HEK293 (cell line): ENCODE measurements around the gene MYO5B.

Source experiments
- CTCF ChIA-PET: fragments of 350-600 bp; formaldehyde crosslinking; extraction: SDS; loops from one replicate; lab custom pipeline; 2021; ENCODE audit warnings: antibody characterized with exemption; lab: Yijun Ruan, JAX
- POLR2A ChIA-PET: fragments of 300-600 bp; formaldehyde crosslinking; extraction: SDS; loops from one replicate; lab custom pipeline; 2020; ENCODE audit warnings: antibody characterized with exemption, inconsistent platforms; lab: Yijun Ruan, JAX
- H3K27ac ChIP-seq: fragments of 200-500 bp; sonication (Bioruptor generic); 2 replicates; pipeline ENCODE4 v1.5.1; 2014; ENCODE audit warnings: low read depth, low read length, control low read depth, inconsistent platforms; ENCODE audit errors: extremely low read depth
- H3K36me3 ChIP-seq, 2 experiments: fragments of 200-500 bp in 1 of 2; sonication (Bioruptor generic) in 1 of 2; 1 replicate in 1 of 2; 2 replicates in 1 of 2; pipeline ENCODE4 v1.5.1; 2014 to 2017; ENCODE audit warnings: inconsistent platforms in 2 of 2, low read length in 2 of 2; ENCODE audit not compliant: control insufficient read depth in 2 of 2, insufficient read depth in 1 of 2
- H3K4me1 ChIP-seq: fragments of 200-500 bp; sonication (Bioruptor generic); 2 replicates; pipeline ENCODE4 v1.5.1; 2014; ENCODE audit warnings: mild to moderate bottlenecking, low read length, inconsistent platforms; ENCODE audit not compliant: control insufficient read depth, insufficient read depth
- H3K4me3 ChIP-seq: 2 replicates; pipeline ENCODE4 v1.5.1; 2011; ENCODE audit warnings: low read depth, mild to moderate bottlenecking, control low read depth, low read length, moderate library complexity
- H3K9me3 ChIP-seq: fragments of 200-500 bp; sonication (Bioruptor generic); 2 replicates; pipeline ENCODE4 v1.5.1; 2014; ENCODE audit warnings: low read depth, low read length, inconsistent platforms; ENCODE audit not compliant: control insufficient read depth, insufficient read depth
- BCL11B ChIP-seq: fragments of 450-650 bp; formaldehyde crosslinking; IDR thresholded peaks from 2 replicates; pipeline ENCODE4 v1.5.1; 2016; ENCODE audit warnings: low read depth, missing biosample characterization, missing genetic modification characterization
- CTCF ChIP-seq: fragments of 450-650 bp; formaldehyde crosslinking; IDR thresholded peaks from 2 replicates; pipeline ENCODE4 v1.5.1; 2016; ENCODE audit warnings: missing biosample characterization, missing genetic modification characterization
- GFI1B ChIP-seq: fragments of 450-650 bp; formaldehyde crosslinking; IDR thresholded peaks from 2 replicates; pipeline ENCODE4 v1.5.1; 2016; ENCODE audit warnings: missing biosample characterization, missing genetic modification characterization
- GLI4 ChIP-seq: fragments of 450-650 bp; formaldehyde crosslinking; IDR thresholded peaks from 2 replicates; pipeline ENCODE4 v1.5.1; 2016; ENCODE audit warnings: missing biosample characterization, missing genetic modification characterization
- KLF1 ChIP-seq: fragments of 450-650 bp; formaldehyde crosslinking; IDR thresholded peaks from 2 replicates; pipeline ENCODE4 v1.5.1; 2016; ENCODE audit warnings: missing biosample characterization, missing genetic modification characterization
- KLF10 ChIP-seq: fragments of 450-650 bp; IDR thresholded peaks from 2 replicates; pipeline ENCODE4 v1.5.1; 2018; ENCODE audit warnings: missing biosample characterization, mild to moderate bottlenecking, missing genetic modification characterization
- PBX3 ChIP-seq: sonication (generic); formaldehyde crosslinking; IDR thresholded peaks from 2 replicates; pipeline ENCODE4 v1.8.1; 2022; ENCODE audit warnings: mild to moderate bottlenecking, moderate library complexity, missing genetic modification reagents
- PRDM10 ChIP-seq: fragments of 450-650 bp; formaldehyde crosslinking; IDR thresholded peaks from 2 replicates; pipeline ENCODE4 v1.5.1; 2016; ENCODE audit warnings: missing biosample characterization, missing genetic modification characterization
- SP3 ChIP-seq: fragments of 450-650 bp; formaldehyde crosslinking; IDR thresholded peaks from 2 replicates; pipeline ENCODE4 v1.5.1; 2016; ENCODE audit warnings: missing biosample characterization, missing genetic modification characterization
- SP7 ChIP-seq: fragments of 450-650 bp; formaldehyde crosslinking; IDR thresholded peaks from 2 replicates; pipeline ENCODE4 v1.5.1; 2016; ENCODE audit warnings: missing biosample characterization, missing genetic modification characterization
- ZIC2 ChIP-seq: fragments of 450-650 bp; formaldehyde crosslinking; IDR thresholded peaks from 2 replicates; pipeline ENCODE4 v1.5.1; 2016; ENCODE audit warnings: missing biosample characterization, missing genetic modification characterization
- ZNF114 ChIP-seq: fragments of 450-650 bp; formaldehyde crosslinking; IDR thresholded peaks from 2 replicates; pipeline ENCODE4 v1.5.0; 2017; ENCODE audit warnings: missing biosample characterization, missing genetic modification characterization
- ZNF132 ChIP-seq: fragments of 450-650 bp; formaldehyde crosslinking; IDR thresholded peaks from 2 replicates; pipeline ENCODE4 v1.5.1; 2017; ENCODE audit warnings: missing biosample characterization, missing genetic modification characterization, borderline replicate concordance
- ZNF133 ChIP-seq: fragments of 450-650 bp; formaldehyde crosslinking; IDR thresholded peaks from 2 replicates; pipeline ENCODE4 v1.5.1; 2016; ENCODE audit warnings: missing biosample characterization, missing genetic modification characterization
- ZNF146 ChIP-seq: fragments of 450-650 bp; formaldehyde crosslinking; IDR thresholded peaks from 2 replicates; pipeline ENCODE4 v1.5.1; 2016; ENCODE audit warnings: missing biosample characterization, missing genetic modification characterization
- ZNF221 ChIP-seq: fragments of 450-650 bp; formaldehyde crosslinking; IDR thresholded peaks from 2 replicates; pipeline ENCODE4 v1.5.1; 2017; ENCODE audit warnings: missing biosample characterization, missing genetic modification characterization, borderline replicate concordance
- ZNF292 ChIP-seq: fragments of 450-650 bp; formaldehyde crosslinking; IDR thresholded peaks from 2 replicates; pipeline ENCODE4 v1.5.1; 2016; ENCODE audit warnings: low read depth, missing biosample characterization, missing genetic modification characterization, borderline replicate concordance
- ZNF394 ChIP-seq: fragments of 450-650 bp; formaldehyde crosslinking; IDR thresholded peaks from 2 replicates; pipeline ENCODE4 v1.5.1; 2016; ENCODE audit warnings: missing biosample characterization, missing genetic modification characterization, mild to moderate bottlenecking, moderate library complexity, borderline replicate concordance
- ZNF488 ChIP-seq: fragments of 450-650 bp; formaldehyde crosslinking; IDR thresholded peaks from 2 replicates; pipeline ENCODE4 v1.5.1; 2016; ENCODE audit warnings: missing biosample characterization, missing genetic modification characterization
- ZNF544 ChIP-seq: fragments of 450-650 bp; formaldehyde crosslinking; IDR thresholded peaks from 2 replicates; pipeline ENCODE4 v1.5.0; 2017; ENCODE audit warnings: missing biosample characterization, missing genetic modification characterization
- ZNF555 ChIP-seq: fragments of 450-650 bp; formaldehyde crosslinking; conservative IDR thresholded peaks from 2 replicates; pipeline ENCODE4 v1.5.1; 2017; ENCODE audit warnings: missing biosample characterization, mild to moderate bottlenecking, missing genetic modification characterization, inconsistent platforms
- ZNF664 ChIP-seq: fragments of 450-650 bp; formaldehyde crosslinking; IDR thresholded peaks from 2 replicates; pipeline ENCODE4 v1.5.1; 2016; ENCODE audit warnings: missing biosample characterization, missing genetic modification characterization
- ZNF776 ChIP-seq: fragments of 450-650 bp; formaldehyde crosslinking; IDR thresholded peaks from 2 replicates; pipeline ENCODE4 v1.5.0; 2017; ENCODE audit warnings: missing biosample characterization, missing genetic modification characterization, borderline replicate concordance
- ZNF785 ChIP-seq: fragments of 450-650 bp; formaldehyde crosslinking; IDR thresholded peaks from 2 replicates; pipeline ENCODE4 v1.5.1; 2016; ENCODE audit warnings: missing biosample characterization, missing genetic modification characterization

The MYO5B gene

GRCh38 chr18:50138181-50139064 is 56.5 kb downstream of the MYO5B start:
- POLR2A ChIA-PET, result no interaction called here
- H3K36me3 ChIP-seq, result no peaks in the 10 kb centered on the region
- CTCF ChIA-PET, result no interaction called here

GRCh38 chr18:50135903-50136302 is 59.0 kb downstream of the MYO5B start:
- ChIA-PET POLR2A (no interaction called here), CTCF (interaction anchor here (1.0 kb wide), 1 partner anchor 59 kb away, joined by 3 read pairs; the partner anchor contains the start of gene MYO5B)
- no peak overlapping the region for H3K4me3 ChIP-seq
- H3K4me1 ChIP-seq, result peaks cover 3% of the 10 kb centered on the region; the same call in 1 of the 2 replicates
- H3K27ac ChIP-seq, result no peak overlapping the region
- H3K9me3 ChIP-seq, result no peaks in the 10 kb centered on the region
- no peaks in the 10 kb centered on the region for H3K36me3 ChIP-seq
- TF ChIP-seq PBX3 (CRISPR knock-in tag) (no peak), ZNF664 (no peak), ZNF146 (tag by site-specific recombination) (no peak), ZNF221 (tag by site-specific recombination) (no peak), KLF1 (tag by site-specific recombination) (no peak), KLF10 (tag by site-specific recombination) (no peak), ZNF394 (tag by site-specific recombination) (no peak), BCL11B (tag by site-specific recombination) (no peak), GFI1B (tag by site-specific recombination) (no peak), SP3 (no peak), ZNF114 (tag by site-specific recombination) (no peak), CTCF (tag by site-specific recombination) (no peak), ZNF132 (tag by site-specific recombination) (no peak), ZIC2 (no peak), ZNF785 (tag by site-specific recombination) (no peak), ZNF133 (no peak)

More at GRCh38 chr18:50138181-50139064, 56.5 kb downstream of the MYO5B start:
- Histone ChIP-seq H3K9me3 (no peaks in the 10 kb centered on the region), H3K4me1 (no peaks in the 10 kb centered on the region), H3K4me3 (no peak overlapping the region)
- TF ChIP-seq ZNF292 (tag by site-specific recombination) (no peak), GLI4 (no peak), ZNF776 (tag by site-specific recombination) (no peak), ZNF488 (tag by site-specific recombination) (no peak), PRDM10 (tag by site-specific recombination) (no peak), ZNF555 (tag by site-specific recombination) (no peak), SP7 (tag by site-specific recombination) (no peak), ZNF544 (tag by site-specific recombination) (no peak)
- TF ChIP-seq, all 188 proteins: peak for 0
- no peak overlapping the region for H3K27ac ChIP-seq
